Upper lobe of right lung (tissue), 1 donor: ENCODE measurements around the gene CGB5. TPM values are rescaled to one million over a fixed set of nuclear protein-coding genes. Genes with fewer than 3 reads are reported as not detected.
"Not testable (repeated sequence)": the region's sequence is repeated elsewhere in the genome, so short reads cannot be mapped to it uniquely, and the experiment has no call there.

Experiments
- ATAC-seq: fragments of 200-7000 bp; cut with Tn5 transposase; one replicate; pipeline ENCODE4 v1.9.1; 2020; ENCODE audit warnings: mild to moderate bottlenecking, moderate library complexity
- DNase-seq: peaks from one replicate; pipeline ENCODE4 v3.0.0-alpha.2; 2020
- H3K27ac ChIP-seq: fragments of 200-600 bp; one replicate; pipeline ENCODE4 v1.8.0; 2022
- H3K27me3 ChIP-seq: fragments of 200-600 bp; one replicate; pipeline ENCODE4 v1.8.0; 2022; ENCODE audit warnings: mild to moderate bottlenecking
- H3K36me3 ChIP-seq: fragments of 200-600 bp; one replicate; pipeline ENCODE4 v1.8.0; 2022
- H3K4me1 ChIP-seq: fragments of 200-600 bp; one replicate; pipeline ENCODE4 v1.8.0; 2022
- H3K4me3 ChIP-seq: fragments of 200-600 bp; one replicate; pipeline ENCODE4 v1.8.0; 2022; ENCODE audit warnings: mild to moderate bottlenecking
- H3K9me3 ChIP-seq: fragments of 200-600 bp; one replicate; pipeline ENCODE4 v1.8.0; 2022
- intact Hi-C: fragments of 100-400 bp; cut with DNase I; formaldehyde crosslinking; loops from one replicate; pipeline ENCODE4 v1.11.0; 2022
- total RNA-seq: library from RNA; stranded (reverse); fragmentation: NEBNext Ultra II Directional; extraction: Animal tissue kit (Norgen Biotek cat#: 25700); gene quantifications from one replicate; pipeline ENCODE4 v1.2.1, GENCODE V29; 2021
- TF ChIP-seq, protein P1 (sequence below): fragments of 200-600 bp; IDR thresholded peaks from one replicate; pipeline ENCODE4 v1.8.0; 2022; ENCODE audit warnings: antibody characterized with exemption
- donor health status: DM: no; HTN: yes; CAD: no; lungs with severe emphysema.

CGB5 gene
- total RNA-seq, 1 donor from 2014 or later, result not detected

DNA sequence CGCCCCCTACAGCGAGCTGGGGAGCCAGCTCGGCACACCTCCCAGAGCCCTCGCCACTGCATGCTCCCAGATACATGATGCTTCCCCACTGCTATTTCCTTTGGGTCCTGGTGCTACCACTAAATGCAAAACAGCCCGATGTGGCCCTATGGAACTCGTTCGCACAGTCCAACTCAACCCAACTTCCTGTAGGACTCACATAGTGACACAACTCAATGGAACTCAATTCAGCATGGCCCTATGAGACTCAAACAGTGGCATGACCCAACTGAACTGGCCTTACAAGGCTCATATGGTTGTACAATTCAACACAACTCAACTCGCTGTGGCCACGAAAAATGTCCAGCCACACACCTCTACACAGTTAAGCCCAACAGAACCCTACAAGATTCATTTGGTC is 25.4 kb downstream of the CGB5 start:
- Histone ChIP-seq H3K4me3 (no peak overlapping the region), H3K4me1 (peaks cover 3% of the 10 kb centered on the region), H3K9me3 (no peaks in the 10 kb centered on the region), H3K27me3 (peaks cover 79% of the 10 kb centered on the region), H3K27ac (no peak overlapping the region), H3K36me3 (no peaks in the 10 kb centered on the region)
- DNase-seq (no peak), ATAC-seq (no peak)
- TF ChIP-seq, protein P1, sequence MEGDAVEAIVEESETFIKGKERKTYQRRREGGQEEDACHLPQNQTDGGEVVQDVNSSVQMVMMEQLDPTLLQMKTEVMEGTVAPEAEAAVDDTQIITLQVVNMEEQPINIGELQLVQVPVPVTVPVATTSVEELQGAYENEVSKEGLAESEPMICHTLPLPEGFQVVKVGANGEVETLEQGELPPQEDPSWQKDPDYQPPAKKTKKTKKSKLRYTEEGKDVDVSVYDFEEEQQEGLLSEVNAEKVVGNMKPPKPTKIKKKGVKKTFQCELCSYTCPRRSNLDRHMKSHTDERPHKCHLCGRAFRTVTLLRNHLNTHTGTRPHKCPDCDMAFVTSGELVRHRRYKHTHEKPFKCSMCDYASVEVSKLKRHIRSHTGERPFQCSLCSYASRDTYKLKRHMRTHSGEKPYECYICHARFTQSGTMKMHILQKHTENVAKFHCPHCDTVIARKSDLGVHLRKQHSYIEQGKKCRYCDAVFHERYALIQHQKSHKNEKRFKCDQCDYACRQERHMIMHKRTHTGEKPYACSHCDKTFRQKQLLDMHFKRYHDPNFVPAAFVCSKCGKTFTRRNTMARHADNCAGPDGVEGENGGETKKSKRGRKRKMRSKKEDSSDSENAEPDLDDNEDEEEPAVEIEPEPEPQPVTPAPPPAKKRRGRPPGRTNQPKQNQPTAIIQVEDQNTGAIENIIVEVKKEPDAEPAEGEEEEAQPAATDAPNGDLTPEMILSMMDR, result no peak
- intact Hi-C loops, result no loop called here

DNA sequence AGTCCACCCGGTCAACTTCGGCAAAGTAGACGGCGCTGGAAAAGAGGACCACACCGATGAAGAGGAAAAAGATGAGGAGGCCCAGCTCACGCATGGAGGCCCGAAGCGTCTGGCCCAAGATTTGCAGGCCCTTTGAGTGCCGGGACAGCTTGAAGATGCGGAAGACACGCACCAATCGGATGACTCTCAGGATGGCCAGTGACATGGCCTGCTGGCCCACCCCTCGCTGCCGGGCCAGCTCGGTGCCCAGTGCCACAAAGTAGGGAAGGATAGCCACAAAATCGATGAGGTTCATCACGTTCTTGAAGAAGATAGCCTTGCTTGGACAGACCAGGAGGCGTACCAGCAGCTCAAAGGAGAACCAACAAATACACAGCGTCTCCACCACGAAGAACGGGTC is 26.8 kb downstream of the CGB5 start:
- ATAC-seq (no peak), DNase-seq (no peak)
- Histone ChIP-seq H3K4me1 (no peaks in the 10 kb centered on the region), H3K9me3 (no peaks in the 10 kb centered on the region), H3K27ac (no peak overlapping the region), H3K36me3 (no peaks in the 10 kb centered on the region), H3K4me3 (no peak overlapping the region), H3K27me3 (peaks cover 73% of the 10 kb centered on the region)
- TF ChIP-seq, protein P1, result no peak
- intact Hi-C loops, result no loop called here

DNA sequence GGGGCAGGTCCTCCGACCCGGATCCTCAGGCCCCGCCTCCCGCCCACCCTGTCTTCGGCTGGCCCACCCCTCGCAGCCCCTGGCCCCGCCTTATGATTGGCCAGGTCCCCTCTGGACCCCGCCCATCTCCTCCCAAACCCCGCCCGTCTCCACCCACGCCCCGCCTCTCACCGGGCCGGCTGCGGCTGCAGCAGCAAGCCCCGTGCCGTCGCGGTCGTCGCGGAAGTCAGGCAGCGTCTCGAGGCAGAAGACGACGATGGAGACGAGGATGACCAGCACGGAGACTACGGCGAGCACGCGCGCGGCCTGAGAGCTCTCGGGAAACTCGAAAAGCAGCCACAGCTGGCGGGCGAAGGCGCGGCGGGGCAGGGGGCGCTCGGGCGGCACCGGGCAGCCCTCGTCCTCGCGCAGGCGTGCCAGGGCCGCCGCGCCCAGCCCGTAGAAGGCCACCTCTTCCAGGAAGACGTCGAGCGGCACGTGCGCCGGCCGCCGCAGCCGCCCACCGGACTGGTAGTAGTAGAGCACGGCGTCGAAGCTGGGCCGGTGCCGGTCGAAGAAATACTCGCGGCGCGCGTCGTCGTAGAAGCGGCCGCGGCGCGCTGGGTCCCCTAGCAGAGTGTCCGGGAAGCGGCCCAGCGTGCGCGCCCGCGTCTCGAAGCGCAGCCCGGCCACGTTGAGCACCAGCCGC is 28.4 kb downstream of the CGB5 start:
- Histone ChIP-seq H3K36me3 (no peaks in the 10 kb centered on the region), H3K9me3 (no peaks in the 10 kb centered on the region), H3K27ac (no peak overlapping the region), H3K27me3 (peaks cover 64% of the 10 kb centered on the region), H3K4me1 (no peaks in the 10 kb centered on the region), H3K4me3 (no peak overlapping the region)
- ATAC-seq, result peak; percentile 44
- peak; percentile 71 for DNase-seq
- TF ChIP-seq, protein P1, result no peak
- intact Hi-C loops, result no loop called here

DNA sequence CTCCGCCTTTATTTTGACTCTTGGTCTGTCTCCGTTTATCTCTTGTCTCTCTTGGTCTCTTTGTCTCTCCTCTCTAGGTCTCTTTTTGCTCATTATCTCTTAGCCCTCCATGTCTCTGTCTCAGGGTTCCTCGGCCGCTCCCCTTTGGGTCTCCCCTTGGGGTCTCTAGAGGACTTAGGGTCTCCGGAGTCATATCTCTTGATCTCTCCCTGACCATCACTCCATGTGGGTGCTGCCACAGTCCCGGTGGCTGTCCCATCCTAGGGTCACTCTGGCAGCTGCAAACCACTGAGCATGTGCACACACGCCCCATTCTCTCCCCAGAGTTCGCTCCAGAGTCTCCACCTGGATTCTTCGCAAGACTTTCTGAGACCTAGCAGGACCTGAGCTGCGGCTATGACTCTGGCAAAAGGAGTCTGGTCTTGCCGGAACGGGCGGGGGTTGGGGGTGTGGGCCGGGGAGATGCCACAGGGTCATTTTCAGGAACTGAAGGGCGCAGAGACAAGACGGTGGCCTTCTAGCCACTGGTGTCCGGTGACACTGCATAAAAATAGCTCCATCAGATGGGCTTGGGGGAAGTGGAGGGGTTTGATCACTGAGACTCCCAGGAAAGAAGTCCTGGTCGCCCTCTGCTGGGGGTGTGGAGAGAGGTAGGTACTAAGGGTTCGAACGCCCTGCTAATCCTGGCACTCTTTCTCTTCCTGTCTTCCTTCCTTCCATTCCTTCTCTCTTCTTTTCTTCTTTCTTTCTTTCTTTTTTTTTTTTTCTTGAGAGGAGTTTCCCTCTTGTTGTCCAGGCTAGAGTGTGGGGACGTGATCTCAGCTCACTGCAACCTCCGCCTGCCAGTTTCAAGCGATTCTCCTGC is 30.1 kb downstream of the CGB5 start:
- intact Hi-C loops, result no loop called here
- H3K27ac ChIP-seq, result no peak overlapping the region
- DNase-seq (no peak), ATAC-seq (no peak)
- no peaks in the 10 kb centered on the region for H3K9me3 ChIP-seq
- no peaks in the 10 kb centered on the region for H3K4me1 ChIP-seq
- H3K36me3 ChIP-seq, result no peaks in the 10 kb centered on the region
- H3K4me3 ChIP-seq, result no peak overlapping the region
- TF ChIP-seq, protein P1, result no peak
- peaks cover 51% of the 10 kb centered on the region for H3K27me3 ChIP-seq

DNA sequence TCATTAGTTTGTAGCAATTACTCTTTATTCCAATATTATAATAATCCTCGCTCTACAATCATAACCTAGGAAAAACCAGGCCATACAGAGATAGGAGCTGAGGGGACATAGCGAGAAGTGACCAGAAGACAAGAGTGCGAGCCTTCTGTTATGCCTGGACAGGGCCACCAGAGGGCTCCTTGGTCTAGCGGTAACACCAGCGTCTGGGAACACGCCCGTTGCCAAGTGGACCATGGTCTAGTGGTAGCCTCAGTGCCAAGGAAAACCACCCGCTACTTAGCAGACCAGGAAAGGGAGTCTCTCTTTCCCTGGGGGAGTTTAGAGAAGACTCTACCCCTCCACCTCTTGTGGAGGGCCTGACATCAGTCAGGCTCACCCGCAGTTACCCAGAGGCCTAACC is 31.2 kb downstream of the CGB5 start:
- DNase-seq, result peak; percentile 85
- H3K27ac ChIP-seq, H3K4me3 ChIP-seq, intact Hi-C loops, H3K4me1 ChIP-seq, ATAC-seq, H3K36me3 ChIP-seq, H3K9me3 ChIP-seq: not testable (repeated sequence)
- H3K27me3 ChIP-seq, result peaks cover 43% of the 10 kb centered on the region
- TF ChIP-seq, protein P1, result peak; percentile 67
